RPMI7951 (cell line): Measurements from ENCODE around the gene ST6GALNAC6. TPM values are rescaled to one million over a fixed set of nuclear protein-coding genes. Genes with fewer than 3 reads are reported as not detected.
"Not testable (repeated sequence)": the region's sequence is repeated elsewhere in the genome, so short reads cannot be mapped to it uniquely, and the experiment has no call there.

Source experiments
- DNase-seq: peaks from one replicate; pipeline ENCODE4 v3.0.0-alpha.2; 2012; ENCODE audit warnings: low read depth
- total RNA-seq: library from RNA; depleted of rRNA; stranded (reverse); fragments of >200 nt; shearing (Covaris generic); gene quantifications from 2 replicates; pipeline ENCODE4 v1.2.3, GENCODE V29; 2014

ST6GALNAC6 gene
- total RNA-seq, 1 experiment from 2014 or later, result 15.7 TPM

DNA sequence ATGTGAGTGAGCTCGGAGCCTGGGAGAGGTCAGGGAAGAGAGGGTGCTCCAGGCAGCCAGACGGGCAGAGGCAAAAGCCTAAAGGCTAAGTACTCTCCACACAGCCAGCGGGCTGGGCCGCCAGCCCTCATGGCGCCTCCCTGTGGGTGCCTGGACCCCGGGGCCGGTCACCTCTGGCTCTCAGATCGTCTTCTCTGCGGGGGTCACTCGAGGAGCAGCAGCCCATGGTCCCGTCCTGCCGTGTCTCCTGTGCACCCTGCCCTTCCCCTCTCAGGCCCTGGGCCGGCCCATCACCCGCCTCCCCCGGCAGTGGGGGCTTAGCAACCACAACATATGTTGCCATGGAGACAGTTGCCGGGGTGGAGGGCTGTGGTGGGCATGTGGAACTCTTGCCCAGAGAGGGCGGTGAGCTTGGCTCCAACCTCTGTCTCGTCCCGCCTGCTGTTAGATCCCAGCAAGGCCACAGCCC, 26.1 kb downstream of the ST6GALNAC6 start:
- DNase-seq, result no peak

DNA sequence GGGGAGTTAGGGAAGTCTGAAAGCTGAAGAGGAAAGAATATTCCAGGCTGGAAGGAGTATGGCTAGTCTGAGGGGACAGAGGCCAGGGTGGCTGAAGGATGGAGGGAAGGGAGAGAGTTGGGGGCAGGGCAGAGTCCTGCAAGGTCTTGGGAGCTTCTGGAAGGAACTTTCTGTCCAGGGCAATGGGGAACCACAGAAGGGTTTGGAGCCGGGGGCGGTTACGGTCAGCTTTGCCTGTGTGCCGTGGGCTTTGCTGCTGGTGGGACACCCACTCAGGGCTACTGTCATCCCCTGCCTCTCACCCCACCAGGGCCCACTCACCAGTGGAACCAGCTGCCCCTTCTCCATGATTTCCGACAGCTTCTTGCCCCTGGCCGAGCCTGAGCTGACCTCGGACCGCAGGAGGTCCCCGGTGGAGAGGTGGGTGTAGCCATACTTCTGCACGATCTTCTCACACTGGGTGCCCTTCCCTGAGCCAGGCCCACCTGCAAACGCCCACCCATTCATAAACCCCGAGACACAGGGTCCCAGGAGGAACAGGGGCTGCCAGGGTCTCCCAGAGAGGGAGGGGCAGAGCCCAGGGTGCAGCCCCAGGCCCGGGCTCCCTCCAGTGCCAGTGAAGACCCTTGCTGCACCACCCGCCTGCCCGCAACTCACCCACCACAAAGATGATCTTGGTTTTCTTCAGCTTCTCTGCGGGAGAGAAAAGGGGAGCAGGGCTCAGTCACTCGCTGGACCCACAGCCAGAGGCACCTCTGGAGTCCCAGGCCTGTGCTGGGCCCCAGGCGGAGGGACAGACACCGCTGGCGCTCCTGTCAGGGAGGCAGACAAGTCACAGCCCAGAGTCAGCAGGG, 26.8 kb downstream of the ST6GALNAC6 start:
- DNase-seq, result no peak

DNA sequence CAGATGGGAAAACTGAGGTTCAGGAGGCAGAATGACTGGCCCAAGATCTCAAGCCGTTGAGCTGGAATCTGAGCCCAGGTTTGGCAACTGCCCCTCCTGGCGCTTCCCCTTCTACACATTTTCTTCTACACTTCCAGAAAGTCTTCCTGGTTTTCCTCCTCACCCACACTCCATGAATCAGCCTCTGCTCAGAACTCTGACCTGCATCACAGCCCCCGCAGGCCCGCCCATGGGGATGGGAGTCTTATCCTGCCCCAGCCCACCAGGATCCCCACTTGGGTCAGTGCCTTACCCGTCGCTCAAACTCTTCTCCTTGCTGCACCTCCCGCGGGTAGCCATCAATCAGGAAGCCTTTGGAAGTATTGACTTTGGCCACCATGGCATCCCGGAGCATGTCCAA, 27.9 kb downstream of the ST6GALNAC6 start:
- DNase-seq, result no peak

DNA sequence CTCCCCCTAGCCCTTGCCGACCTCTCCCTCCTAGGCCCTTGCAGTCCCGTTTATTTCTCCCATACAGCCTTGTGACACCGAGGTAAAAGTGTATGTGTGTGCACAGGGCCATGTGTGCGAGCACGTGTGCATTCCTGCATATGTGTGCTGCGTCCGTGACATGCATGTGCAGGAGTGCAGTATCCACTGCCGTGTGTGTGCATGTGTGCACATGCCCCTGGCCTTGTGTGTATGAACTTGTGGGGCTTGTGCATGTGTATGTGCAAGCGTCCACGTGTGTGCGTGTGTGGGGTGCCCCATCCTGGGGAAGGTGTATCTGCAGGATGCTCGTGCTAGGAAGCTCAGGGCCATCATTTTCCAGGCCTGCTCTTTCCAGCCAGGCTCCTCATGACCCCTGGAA, 28.5 kb downstream of the ST6GALNAC6 start:
- DNase-seq, result no peak

DNA sequence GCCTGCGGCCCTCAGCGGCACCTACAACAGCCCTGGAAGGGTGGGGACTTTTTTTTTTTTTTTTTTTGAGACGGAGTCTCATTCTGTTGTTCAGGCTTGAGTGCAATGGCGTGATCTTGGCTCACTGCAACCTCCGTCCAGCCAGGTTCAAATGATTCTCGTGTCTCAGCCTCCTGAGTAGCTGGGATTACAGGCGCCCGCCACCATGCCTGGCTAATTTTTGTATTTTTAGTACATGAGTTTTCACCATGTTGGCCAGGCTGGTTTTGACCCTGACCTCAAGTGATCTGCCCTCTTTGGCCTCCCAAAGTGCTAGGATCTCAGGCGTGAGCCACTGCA, 29.3 kb downstream of the ST6GALNAC6 start:
- not testable (repeated sequence) for DNase-seq

DNA sequence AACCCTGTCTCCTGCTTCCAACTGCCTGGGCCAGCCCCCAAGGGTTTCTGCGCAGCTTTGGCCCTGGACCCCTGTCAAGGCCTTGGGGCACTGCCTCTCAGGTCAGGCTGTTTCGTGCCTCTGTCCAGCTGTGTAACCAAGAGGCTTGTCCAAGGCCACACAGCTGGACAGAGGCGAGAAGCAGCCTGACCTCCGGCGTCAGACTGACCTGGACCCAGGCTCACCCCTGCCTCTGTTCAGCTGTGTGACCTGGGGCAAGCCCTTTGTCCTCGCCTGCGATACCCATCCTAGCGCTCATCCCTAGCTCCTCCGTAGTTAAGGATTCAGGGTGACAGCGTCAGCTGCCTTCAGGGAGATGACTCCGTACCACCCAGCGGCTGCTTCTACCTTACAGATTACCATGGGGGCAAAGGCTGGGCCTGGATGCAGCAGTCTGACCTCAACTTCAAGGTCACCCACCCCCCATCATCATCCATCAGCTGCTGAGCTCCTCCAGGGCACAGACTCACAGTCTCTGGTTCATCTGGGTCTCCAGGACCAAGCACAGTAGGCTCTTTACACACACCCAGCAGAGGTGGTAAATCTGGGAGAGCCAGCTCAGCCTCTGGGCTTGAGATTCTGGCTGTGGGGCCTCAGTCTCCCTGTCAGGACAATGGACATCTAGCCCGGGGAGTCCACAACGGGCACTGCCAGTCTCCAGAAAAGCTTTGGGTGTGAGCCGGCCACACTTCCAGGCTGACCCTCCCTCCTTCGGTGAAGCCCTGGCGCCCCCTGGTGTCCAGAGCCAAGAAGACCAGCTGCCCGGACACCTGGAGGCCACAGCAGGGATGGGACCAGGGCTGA, 29.9 kb downstream of the ST6GALNAC6 start:
- DNase-seq, result peak; percentile 72

DNA sequence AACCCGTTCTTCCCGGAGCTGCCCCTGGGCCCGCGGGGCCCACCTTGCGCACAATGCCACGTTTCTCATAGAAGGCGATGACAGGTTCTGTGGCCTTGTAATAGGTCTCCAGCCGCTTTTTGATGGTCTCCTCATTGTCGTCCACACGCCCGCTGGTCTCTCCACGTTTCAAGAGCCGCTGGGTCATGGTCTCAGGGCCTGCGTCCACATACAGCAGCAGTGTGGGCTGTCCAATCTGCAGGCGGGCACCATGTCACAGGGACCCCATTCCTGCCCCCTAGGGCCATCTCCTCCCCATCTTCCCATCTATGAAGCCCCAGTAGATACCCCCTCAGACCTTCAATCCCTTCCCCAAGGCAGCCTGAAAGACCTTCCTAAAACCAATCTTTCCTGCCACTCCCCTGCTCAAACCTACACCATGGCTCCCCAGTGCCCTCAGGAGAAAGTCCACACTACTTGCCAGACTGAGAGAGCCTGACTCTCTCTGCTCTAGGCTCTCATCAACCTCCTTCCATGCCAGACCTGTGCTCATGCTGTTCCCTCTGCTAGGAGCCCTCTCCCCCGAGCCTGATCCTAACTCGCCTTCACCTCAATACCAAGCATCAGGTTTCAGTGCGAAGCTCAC, 31.0 kb downstream of the ST6GALNAC6 start:
- DNase-seq, result no peak

DNA sequence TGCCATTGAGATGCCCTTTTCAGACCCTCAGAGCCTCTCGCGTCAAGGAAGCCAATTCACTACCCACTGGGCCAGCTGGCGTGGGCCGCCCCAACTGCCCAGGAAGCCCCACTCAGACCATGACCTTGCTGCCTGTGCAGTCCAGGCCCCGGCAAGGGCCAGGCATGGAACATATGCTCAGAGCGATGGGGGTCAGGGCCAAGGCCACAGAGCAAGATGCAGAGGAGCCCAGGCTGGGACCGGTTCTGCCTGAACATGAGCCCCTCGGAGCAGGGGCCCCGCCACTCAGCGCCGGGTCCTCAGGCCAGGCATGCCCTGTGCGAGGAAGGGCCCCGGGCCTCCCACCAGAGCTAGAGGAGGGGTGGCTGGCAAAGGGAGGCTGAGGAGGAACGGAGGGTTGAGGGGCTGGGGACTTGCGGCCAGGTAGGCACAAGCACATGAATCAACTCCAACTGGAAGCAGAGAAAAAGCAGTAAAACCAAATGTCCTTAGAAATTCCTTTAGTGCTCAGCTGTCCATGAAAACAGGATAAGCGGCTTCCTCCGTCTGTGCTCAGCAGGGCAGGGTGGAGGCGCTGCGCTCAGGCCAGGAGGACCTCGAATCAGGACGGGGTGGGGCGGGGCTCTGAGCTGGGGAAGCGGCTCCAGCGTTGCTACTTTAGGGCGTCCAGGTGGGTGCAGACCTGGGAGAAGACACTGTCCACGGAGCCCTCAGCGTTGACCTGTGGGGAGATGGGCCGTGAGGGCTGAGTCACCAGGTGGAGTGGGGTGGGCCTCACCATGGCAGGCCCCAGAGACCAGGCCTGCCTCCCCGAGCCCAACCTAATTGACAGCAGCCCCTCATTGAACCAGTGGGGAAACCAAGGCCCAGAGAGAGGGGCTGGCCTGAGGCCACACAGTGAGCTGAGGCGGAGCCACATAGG, 31.8 kb downstream of the ST6GALNAC6 start:
- DNase-seq, result no peak

DNA sequence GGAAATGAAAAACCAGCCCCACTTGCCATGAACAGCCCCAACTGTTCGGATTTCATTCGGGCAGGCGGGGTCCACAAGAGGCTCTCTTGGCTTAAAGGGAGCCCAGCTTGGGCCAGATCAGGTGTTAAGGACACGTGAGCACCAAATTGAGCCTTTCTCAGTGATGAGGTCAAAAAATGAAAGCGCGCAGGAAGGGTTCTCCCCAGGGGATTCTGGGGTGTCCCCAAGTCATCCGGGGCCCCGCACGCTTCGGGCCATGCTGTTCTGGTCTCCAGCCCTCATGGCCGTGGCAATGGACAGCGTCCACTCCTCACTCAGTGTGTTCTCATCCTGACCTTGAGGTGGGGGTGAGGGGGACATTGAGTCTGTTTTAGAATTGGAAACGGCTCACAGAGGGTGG, 32.9 kb downstream of the ST6GALNAC6 start:
- no peak for DNase-seq

DNA sequence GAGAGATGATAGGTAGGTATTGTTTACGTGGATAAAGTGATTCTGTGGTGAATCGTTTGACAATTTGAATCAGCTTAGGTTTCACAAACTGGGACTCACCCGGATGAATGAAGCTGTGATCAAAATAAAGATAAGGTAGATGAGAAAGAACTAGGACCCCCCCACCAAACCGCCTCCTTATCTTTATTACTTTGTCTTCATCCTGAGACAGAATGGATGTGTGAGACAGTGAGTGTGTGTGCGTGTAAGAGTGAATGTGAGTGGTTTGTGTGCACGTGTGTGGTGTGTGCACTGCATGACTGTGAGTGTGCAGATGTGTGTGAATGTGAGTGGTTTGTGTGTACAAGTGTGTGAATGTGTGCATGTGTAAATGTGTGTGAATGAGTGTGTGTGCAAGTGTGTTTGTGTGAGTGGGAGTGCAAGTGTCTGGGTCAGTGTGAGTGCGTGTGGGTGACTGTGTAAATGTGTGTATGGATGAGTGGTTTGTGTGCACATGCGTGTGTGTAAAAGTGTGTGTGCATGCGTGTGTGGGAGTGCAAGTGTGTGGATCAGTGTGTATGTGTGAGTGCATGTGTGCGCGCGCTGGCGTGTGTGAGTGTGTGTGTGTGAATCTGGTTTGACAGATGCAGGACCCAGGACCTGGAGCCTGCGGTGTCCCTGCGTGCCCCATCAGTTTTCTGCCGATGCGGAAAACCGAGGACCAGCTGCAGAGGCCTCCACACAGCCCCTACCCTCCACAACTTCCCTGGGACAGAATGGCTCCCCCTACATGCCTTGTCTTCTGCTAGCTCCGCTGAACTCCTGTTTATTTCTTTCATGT, 33.5 kb downstream of the ST6GALNAC6 start:
- no peak for DNase-seq

DNA sequence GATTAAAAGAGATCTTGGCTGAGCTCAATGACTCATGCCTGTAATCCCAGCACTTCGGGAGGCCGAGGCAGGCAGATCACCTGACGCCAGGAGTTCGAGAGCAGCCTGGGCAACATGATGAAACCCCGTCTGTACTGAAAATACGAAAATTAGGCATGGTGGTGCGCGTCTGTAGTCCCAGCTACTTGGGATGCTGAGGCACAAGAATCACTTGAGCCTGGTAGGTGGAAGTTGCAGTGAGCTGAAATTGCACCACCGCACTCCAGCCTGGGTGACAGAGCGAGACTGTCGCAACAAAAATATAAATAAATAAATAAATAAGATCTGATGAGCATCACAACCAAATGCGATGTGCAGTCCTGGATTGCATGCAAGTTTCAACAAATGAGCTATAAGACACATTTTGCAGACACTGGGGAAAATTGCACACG, 36.2 kb downstream of the ST6GALNAC6 start:
- DNase-seq, result no peak

DNA sequence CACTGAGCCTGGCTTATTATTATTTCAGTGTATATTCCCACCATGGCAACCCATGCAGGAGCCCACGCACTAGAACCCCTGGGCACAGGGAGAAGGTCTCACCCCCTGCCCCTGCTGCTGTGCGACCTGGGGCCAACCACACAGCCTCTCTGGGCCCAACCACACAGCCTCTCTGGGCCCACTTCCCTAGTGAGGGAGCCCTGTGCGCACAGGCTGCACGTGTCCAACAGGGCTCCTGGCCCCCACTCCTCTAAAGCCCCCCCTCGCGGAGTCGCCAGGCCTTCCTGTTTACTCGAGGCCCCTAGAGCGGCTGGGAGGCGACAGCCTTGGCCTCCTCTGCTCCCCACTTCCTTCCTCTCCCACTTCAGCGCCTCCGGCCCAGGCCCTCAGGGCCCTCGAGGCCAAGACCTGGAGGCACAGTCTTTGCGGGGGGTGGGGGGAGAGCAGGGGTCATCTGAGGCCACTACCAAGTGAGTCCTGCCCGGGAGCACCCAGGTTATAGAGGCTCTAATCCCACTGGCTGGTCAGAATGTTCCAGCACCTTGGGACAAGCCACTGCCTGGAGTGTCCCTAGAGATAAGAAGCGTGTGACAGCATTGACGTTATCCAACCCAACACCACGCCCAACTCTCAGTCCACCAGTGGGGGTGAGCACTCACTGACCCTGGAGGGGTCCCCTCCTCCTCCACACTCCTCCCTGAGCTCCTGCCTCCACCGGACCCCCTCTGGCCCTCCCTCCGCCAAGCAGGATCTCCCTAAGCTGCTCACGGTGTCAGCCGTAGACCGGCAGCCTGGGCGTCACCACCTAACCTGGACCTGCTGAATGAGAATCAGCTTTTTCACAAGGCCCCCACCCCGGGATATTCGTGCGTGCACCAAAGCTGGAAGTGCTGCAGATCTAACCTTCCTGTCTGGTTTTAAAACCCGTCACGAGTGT, 37.1 kb downstream of the ST6GALNAC6 start:
- DNase-seq, result no peak

DNA sequence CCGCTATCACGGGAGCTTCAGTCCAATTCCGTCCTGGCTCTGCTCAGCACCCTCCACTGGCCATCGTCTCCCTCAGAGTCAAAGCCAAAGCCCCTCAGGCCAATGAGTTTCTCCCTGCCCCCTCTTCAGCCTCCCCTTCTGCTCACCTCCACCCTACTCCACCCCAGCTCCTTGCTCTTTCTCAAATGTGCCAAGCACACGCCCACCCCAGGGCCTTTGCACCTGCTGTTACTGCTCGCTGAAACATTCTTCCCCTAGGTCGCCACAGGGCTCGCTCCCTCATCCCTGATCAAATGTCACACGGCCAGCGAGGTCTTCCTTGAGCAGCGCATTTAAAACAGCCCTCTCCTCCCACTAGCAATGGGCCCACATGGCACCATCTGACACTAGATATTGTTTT, 38.6 kb downstream of the ST6GALNAC6 start:
- DNase-seq, result no peak

DNA sequence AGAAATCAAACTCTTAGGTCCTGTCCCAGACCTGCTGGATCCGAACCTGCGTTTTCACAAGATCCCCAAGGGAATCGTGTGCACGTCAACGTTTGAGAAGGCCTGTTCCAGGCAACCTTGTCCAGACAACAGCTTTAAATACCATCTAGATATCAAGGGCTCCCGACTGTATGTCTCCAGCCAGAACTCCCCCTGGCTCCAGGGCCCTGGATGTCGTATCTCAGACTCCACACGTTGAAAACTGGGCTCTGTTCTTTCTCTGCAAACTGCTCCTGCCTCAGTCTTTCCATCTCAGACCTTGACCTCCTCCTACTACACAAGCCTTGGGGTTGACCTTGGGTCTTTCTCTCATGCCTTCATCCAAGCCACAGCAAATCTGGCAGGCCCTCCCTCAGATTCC, 39.1 kb downstream of the ST6GALNAC6 start:
- DNase-seq, result no peak

DNA sequence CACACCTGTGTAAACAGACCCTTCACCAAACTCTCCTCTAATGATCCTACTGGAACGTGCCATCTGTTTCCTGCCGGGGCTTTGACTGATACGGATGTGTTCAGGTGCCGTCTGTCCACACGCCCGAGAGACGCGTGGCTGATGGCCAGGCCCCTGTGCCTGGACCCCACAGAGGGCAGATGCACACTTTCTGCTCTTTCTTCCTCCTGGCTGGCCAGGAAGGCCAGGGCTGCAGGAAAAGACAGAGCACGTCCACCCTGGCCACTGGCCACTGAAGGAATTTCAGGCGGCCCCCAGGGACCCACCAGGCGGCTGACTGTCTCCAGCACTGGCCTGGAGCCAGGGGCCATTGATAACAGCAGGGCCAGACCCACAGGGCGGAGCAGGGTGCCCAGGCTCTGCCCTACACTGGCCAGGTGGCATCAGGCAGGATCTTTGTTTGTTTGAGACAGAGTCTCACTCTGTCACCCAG, 41.3 kb downstream of the ST6GALNAC6 start:
- DNase-seq, result no peak

DNA sequence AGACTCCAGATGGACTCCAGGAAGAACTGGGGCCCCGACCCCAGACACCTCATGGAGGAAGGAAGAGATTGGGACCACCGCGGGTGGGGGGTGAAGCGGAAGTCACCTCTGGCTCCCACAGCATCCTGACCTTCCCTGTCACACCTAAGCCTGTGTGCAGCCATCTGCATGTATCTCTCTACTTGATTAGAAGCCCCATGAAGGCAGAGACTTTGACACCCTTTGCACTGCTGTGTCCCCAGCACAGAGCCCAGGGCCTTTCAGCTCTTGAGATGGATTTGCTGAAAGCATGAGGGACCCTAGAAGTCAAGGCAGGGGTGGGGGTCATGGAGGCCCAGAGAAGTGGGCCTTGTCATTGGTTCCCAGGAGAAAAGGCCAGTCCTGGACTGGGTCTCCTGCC, 42.1 kb downstream of the ST6GALNAC6 start:
- DNase-seq, result no peak

DNA sequence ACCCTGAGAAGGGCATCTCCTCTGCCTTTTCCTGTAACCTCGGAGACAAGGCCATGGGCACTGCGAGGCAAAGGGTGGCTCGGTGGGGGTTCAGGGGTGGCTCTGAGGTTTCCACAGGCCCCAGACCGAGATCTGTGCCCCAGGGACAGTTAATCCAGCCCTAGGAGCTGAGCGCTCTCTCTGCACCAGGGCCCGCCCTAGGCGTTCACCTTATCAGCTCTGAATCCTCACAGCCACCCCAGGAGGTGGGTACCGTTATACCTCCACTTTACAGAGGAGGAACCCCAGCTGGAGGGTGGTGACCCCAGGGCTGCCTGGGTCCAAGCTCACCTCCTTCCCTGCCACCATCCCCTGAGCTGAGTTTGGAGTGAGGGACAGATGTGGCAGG, 42.7 kb downstream of the ST6GALNAC6 start:
- DNase-seq, result no peak

DNA sequence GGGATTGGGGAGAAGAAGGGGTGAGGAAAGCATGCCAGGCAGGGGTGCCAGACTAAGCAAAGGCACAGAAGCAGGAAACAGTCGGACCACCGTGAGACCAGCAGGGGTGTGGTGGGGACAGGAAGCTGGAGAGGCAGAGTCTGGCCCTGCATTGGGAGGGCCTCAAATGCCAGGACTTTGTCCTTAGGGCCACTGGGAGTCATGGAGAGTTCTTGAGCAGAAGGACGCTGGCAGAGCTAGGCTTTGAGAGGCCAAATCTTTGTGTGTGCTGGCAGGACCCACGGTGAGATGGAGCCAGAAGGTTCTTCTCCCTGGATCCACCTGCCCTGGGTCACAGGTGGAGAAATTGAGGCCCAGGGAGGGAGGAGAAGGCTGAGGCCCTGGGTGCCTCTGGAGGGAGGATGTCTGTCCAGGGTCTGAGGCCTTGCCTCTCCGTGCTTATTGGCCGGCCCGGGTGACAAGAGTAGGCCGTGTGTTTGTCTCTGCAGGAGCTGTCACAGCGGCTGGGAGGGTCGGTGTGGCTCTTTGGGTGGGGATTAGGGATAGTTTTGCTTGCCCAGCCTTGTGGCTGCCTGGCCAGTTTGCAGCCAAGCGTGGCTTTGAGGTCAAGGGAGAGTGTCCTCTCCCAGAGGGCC, 43.2 kb downstream of the ST6GALNAC6 start:
- DNase-seq, result no peak

DNA sequence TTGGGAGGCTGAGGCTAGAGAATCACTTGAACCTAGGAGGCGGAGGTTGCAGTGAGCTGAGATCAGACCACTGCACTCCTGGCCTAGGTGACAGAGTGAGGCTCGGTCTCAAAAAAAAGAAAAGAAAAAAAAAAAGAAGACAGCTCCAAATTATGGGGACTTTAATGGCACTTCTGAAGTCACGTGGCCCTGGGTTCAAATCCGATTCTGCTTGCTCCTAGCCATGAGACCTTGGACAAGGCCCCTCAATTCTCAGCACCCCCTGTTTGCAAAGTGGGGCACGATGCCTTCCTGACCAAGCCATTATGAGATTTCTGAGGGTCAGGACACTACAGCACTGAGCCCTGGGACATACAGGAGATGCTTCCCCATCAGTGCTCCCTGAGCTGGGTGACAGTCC, 43.9 kb downstream of the ST6GALNAC6 start:
- DNase-seq, result no peak
